ENCODE data around the gene RAD51D.

DNA sequence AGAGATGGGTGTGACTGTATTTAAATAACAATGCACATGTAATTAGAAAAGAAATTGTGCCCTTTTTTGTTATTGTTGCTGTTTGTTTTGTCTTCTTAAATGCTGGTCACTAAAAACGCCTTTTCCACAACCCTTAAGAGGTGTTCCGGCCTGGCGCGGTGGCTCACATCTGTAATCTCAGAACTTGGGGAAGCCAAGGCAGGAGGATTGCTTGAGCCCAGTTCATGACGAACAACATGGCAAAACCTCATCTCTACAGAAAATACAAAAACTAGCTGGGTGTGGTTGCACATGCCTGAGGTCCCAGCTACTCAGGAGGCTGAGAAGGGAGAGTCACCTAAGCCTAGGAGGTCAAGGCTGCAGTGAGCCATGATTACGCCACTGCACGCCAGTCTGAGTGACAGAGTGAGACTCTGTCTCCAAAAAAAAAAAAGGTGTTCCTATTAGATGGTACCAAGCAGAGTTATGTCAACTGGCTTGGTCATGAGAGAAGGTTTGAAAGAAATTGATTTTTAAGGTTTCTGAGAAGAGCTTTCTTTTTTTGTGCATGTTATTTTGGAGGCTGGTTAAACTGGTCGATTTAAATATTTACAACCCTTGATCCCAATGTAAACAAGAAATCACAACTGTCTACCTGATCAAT, 32.6 kb downstream of the RAD51D start:
- TF ChIP-seq, protein P1, sequence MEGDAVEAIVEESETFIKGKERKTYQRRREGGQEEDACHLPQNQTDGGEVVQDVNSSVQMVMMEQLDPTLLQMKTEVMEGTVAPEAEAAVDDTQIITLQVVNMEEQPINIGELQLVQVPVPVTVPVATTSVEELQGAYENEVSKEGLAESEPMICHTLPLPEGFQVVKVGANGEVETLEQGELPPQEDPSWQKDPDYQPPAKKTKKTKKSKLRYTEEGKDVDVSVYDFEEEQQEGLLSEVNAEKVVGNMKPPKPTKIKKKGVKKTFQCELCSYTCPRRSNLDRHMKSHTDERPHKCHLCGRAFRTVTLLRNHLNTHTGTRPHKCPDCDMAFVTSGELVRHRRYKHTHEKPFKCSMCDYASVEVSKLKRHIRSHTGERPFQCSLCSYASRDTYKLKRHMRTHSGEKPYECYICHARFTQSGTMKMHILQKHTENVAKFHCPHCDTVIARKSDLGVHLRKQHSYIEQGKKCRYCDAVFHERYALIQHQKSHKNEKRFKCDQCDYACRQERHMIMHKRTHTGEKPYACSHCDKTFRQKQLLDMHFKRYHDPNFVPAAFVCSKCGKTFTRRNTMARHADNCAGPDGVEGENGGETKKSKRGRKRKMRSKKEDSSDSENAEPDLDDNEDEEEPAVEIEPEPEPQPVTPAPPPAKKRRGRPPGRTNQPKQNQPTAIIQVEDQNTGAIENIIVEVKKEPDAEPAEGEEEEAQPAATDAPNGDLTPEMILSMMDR (IDR thresholded peaks at IDR 0.05) = no peak
- TF ChIP-seq YY1 (IDR thresholded peaks at IDR 0.05; ENCODE audit: low read depth) (no peak), CHD2 (IDR thresholded peaks at IDR 0.05; ENCODE audit: low read length, partially characterized antibody) (no peak), TEAD4 (IDR thresholded peaks at IDR 0.05; ENCODE audit: borderline replicate concordance, insufficient read depth) (no peak), RAD21 (IDR thresholded peaks at IDR 0.05; ENCODE audit: low read length) (no peak), POLR2AphosphoS5 (IDR thresholded peaks at IDR 0.05; ENCODE audit: low read depth, low read length) (no peak), TAF1 (IDR thresholded peaks at IDR 0.05; ENCODE audit: borderline replicate concordance, low read depth, low read length) (no peak), FOSL2 (IDR thresholded peaks at IDR 0.05; ENCODE audit: borderline replicate concordance, low read depth) (no peak)
- TF ChIP-seq, protein P2, sequence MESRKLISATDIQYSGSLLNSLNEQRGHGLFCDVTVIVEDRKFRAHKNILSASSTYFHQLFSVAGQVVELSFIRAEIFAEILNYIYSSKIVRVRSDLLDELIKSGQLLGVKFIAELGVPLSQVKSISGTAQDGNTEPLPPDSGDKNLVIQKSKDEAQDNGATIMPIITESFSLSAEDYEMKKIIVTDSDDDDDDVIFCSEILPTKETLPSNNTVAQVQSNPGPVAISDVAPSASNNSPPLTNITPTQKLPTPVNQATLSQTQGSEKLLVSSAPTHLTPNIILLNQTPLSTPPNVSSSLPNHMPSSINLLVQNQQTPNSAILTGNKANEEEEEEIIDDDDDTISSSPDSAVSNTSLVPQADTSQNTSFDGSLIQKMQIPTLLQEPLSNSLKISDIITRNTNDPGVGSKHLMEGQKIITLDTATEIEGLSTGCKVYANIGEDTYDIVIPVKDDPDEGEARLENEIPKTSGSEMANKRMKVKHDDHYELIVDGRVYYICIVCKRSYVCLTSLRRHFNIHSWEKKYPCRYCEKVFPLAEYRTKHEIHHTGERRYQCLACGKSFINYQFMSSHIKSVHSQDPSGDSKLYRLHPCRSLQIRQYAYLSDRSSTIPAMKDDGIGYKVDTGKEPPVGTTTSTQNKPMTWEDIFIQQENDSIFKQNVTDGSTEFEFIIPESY (IDR thresholded peaks at IDR 0.05; ENCODE audit: borderline replicate concordance, low read depth) = no peak
